H1 (cell line): ENCODE measurements around the gene TRIM31. TPM values are rescaled to one million over a fixed set of nuclear protein-coding genes. Genes with fewer than 3 reads are reported as not detected.
A peak's percentile ranks its signal among the peaks of the same experiment; 100 is the strongest.

Experiments used
- CTCF ChIA-PET: fragments of 300-600 bp; sonication (Branson Sonifier 250); formaldehyde crosslinking; loops from one replicate; lab custom pipeline; 2021; ENCODE audit not compliant: partially characterized antibody; lab: Charles Lee
- POLR2A ChIA-PET: fragments of 300-600 bp; sonication (Branson Sonifier 250); formaldehyde crosslinking; loops from one replicate; lab custom pipeline; 2021; ENCODE audit warnings: inconsistent platforms; ENCODE audit not compliant: partially characterized antibody; lab: Charles Lee
- DNase-seq, 2 experiments: peaks; one replicate each; pipeline versions ENCODE4 v3.0.0 to v3.0.0-alpha.2; 2010 to 2022; ENCODE audit warnings: low spot score in 2 of 2, low read depth in 1 of 2, mixed read lengths in 1 of 2
- FAIRE-seq: peaks from 2 replicates; lab custom pipeline; 2011; peaks lifted over from hg19 to GRCh38; lab: Jason Lieb, UNC
- H2AFZ ChIP-seq: 2 replicates; pipeline ENCODE4 v1.8.1; 2012; ENCODE audit warnings: low read length, inconsistent platforms
- H2AK5ac ChIP-seq: 2 replicates; pipeline ENCODE4 v1.6.1; 2013; ENCODE audit warnings: low read depth, low read length
- H2BK120ac ChIP-seq: replicated peaks from 2 replicates; pipeline ENCODE3; 2013; ENCODE audit warnings: low read depth, low read length, inconsistent platforms
- H2BK12ac ChIP-seq: 2 replicates; pipeline ENCODE4 v1.6.1; 2013; ENCODE audit warnings: low read depth, low read length
- H2BK15ac ChIP-seq: 2 replicates; pipeline ENCODE4 v1.6.1; 2013; ENCODE audit warnings: low read length
- H2BK20ac ChIP-seq: 2 replicates; pipeline ENCODE4 v1.6.1; 2013; ENCODE audit warnings: low read length
- H2BK5ac ChIP-seq: 2 replicates; pipeline ENCODE4 v1.6.1; 2013; ENCODE audit warnings: low read depth, low read length
- H3K14ac ChIP-seq: 2 replicates; pipeline ENCODE4 v1.6.1; 2013; ENCODE audit warnings: inconsistent platforms; ENCODE audit not compliant: insufficient read length
- H3K18ac ChIP-seq: 2 replicates; pipeline ENCODE4 v1.6.1; 2013; ENCODE audit warnings: low read length; ENCODE audit errors: extremely low read depth
- H3K23ac ChIP-seq: 2 replicates; pipeline ENCODE4 v1.6.1; 2013; ENCODE audit warnings: inconsistent platforms; ENCODE audit not compliant: insufficient read length
- H3K23me2 ChIP-seq: 2 replicates; pipeline ENCODE4 v1.6.1; 2013; ENCODE audit warnings: low read depth, low read length
- H3K27ac ChIP-seq: 2 replicates; pipeline ENCODE4 v1.6.1; 2011; ENCODE audit warnings: low read depth, low read length, inconsistent platforms
- H3K27me3 ChIP-seq, 4 experiments: replicated peaks in 1 of 4; 1 replicate in 1 of 4; 2 replicates in 3 of 4; pipeline versions ENCODE4 v1.6.1 to v1.8.1; 2011 to 2013; ENCODE audit warnings: low read length in 3 of 4, mild to moderate bottlenecking in 3 of 4, inconsistent platforms in 2 of 4, mixed read lengths in 2 of 4, moderate library complexity in 1 of 4; ENCODE audit not compliant: control insufficient read depth in 3 of 4, insufficient read depth in 3 of 4; ENCODE audit errors: extremely low read depth in 1 of 4
- H3K36me3 ChIP-seq, 4 experiments: 2 replicates each; pipeline versions ENCODE4 v1.6.1 to v1.8.1; 2011 to 2013; ENCODE audit warnings: mild to moderate bottlenecking in 4 of 4, low read length in 3 of 4, moderate library complexity in 2 of 4, control low read depth in 1 of 4, inconsistent platforms in 1 of 4; ENCODE audit not compliant: insufficient read depth in 4 of 4, control insufficient read depth in 2 of 4
- H3K4ac ChIP-seq: replicated peaks from 2 replicates; pipeline ENCODE3; 2013; ENCODE audit warnings: low read length, low read depth, mixed read lengths, inconsistent platforms; ENCODE audit not compliant: insufficient read length
- H3K4me1 ChIP-seq, 4 experiments: replicated peaks in 1 of 4; 1 replicate in 1 of 4; 2 replicates in 3 of 4; pipeline versions ENCODE4 v1.6.1 to v1.8.1; 2011 to 2013; ENCODE audit warnings: low read length in 3 of 4, inconsistent platforms in 2 of 4, mixed read lengths in 1 of 4; ENCODE audit not compliant: insufficient read depth in 4 of 4, control insufficient read depth in 3 of 4
- H3K4me2 ChIP-seq, 2 experiments: 2 replicates each; pipeline versions ENCODE4 v1.6.1 to v1.8.1; 2011 to 2013; ENCODE audit warnings: low read depth in 2 of 2, low read length in 2 of 2, control low read depth in 1 of 2, inconsistent platforms in 1 of 2, mild to moderate bottlenecking in 1 of 2; ENCODE audit not compliant: insufficient read depth in 1 of 2
- H3K4me3 ChIP-seq, 4 experiments: fragments of 200-600, 300-600 bp in 1 of 4; sonication (generic), shearing (Covaris generic), sonication (Bioruptor Twin) in 1 of 4; 2 replicates each; pipeline versions ENCODE4 v1.5.1 to v1.8.1; 2011 to 2016; ENCODE audit warnings: low read length in 4 of 4, low read depth in 3 of 4, control low read depth in 2 of 4, inconsistent platforms in 2 of 4, mild to moderate bottlenecking in 2 of 4, mixed read lengths in 1 of 4, moderate library complexity in 1 of 4; ENCODE audit not compliant: insufficient read depth in 2 of 4; ENCODE audit errors: extremely low read depth in 1 of 4
- H3K56ac ChIP-seq: replicated peaks from 2 replicates; pipeline ENCODE3; 2013; ENCODE audit warnings: low read depth, mild to moderate bottlenecking, mixed read lengths, low read length, inconsistent platforms; ENCODE audit not compliant: insufficient read length
- H3K79me1 ChIP-seq: 2 replicates; pipeline ENCODE4 v1.6.1; 2013; ENCODE audit warnings: low read depth, low read length, control low read depth
- H3K79me2 ChIP-seq, 2 experiments: 2 replicates each; pipeline versions ENCODE4 v1.6.1 to v1.8.1; 2012 to 2013; ENCODE audit warnings: low read length in 2 of 2, mild to moderate bottlenecking in 2 of 2, inconsistent platforms in 1 of 2; ENCODE audit not compliant: insufficient read depth in 2 of 2, control insufficient read depth in 1 of 2
- H3K9ac ChIP-seq, 4 experiments: replicated peaks in 1 of 4; 1 replicate in 1 of 4; 2 replicates in 3 of 4; pipeline versions ENCODE4 v1.6.1 to v1.8.1; 2011 to 2013; ENCODE audit warnings: low read depth in 3 of 4, low read length in 3 of 4, control low read depth in 2 of 4, mild to moderate bottlenecking in 2 of 4, moderate library complexity in 2 of 4, inconsistent platforms in 1 of 4; ENCODE audit errors: extremely low read depth in 1 of 4
- H3K9me3 ChIP-seq, 2 experiments: 2 replicates each; pipeline versions ENCODE4 v1.6.1 to v1.8.1; 2012 to 2013; ENCODE audit warnings: mild to moderate bottlenecking in 2 of 2, moderate library complexity in 2 of 2, control low read depth in 1 of 2, inconsistent platforms in 1 of 2, low read depth in 1 of 2, low read length in 1 of 2, mixed read lengths in 1 of 2; ENCODE audit not compliant: insufficient read depth in 2 of 2
- H4K20me1 ChIP-seq, 2 experiments: replicated peaks in 1 of 2; 2 replicates each; pipeline versions ENCODE3 to v1.8.1; 2011 to 2013; ENCODE audit warnings: inconsistent platforms in 2 of 2, low read length in 2 of 2, mild to moderate bottlenecking in 1 of 2; ENCODE audit not compliant: insufficient read depth in 2 of 2, control insufficient read depth in 1 of 2
- H4K5ac ChIP-seq: 2 replicates; pipeline ENCODE4 v1.6.1; 2013; ENCODE audit warnings: low read length, low read depth, mixed read lengths, inconsistent platforms; ENCODE audit not compliant: insufficient read length
- H4K8ac ChIP-seq: 2 replicates; pipeline ENCODE4 v1.8.0; 2013; ENCODE audit warnings: mild to moderate bottlenecking, moderate library complexity, low read length, inconsistent platforms; ENCODE audit not compliant: insufficient read depth; ENCODE audit errors: extremely low read depth
- H4K91ac ChIP-seq: replicated peaks from 2 replicates; pipeline ENCODE3; 2013; ENCODE audit warnings: low read length, mixed read lengths, inconsistent platforms; ENCODE audit not compliant: insufficient read length
- CBX5 ChIP-seq: fragments of 300-800, 300-1000 bp; sonication (generic); IDR thresholded peaks from 2 replicates; pipeline ENCODE4 v1.7.1; 2016; ENCODE audit warnings: antibody characterized with exemption, low read length, low read depth
- CTCF ChIP-seq, 3 experiments: IDR thresholded peaks; 1 replicate in 2 of 3; 2 replicates in 1 of 3; pipeline versions ENCODE4 v1.5.1 to v1.6.1; 2011; ENCODE audit warnings: low read length in 3 of 3, mild to moderate bottlenecking in 3 of 3, inconsistent platforms in 2 of 3, low read depth in 1 of 3, moderate library complexity in 1 of 3; ENCODE audit not compliant: insufficient read depth in 1 of 3; ENCODE audit errors: control extremely low read depth in 1 of 3
- EP300 ChIP-seq, 2 experiments: IDR thresholded peaks; 1 replicate in 1 of 2; 2 replicates in 1 of 2; pipeline ENCODE4 v1.6.1; 2011 to 2012; ENCODE audit warnings: low read depth in 2 of 2, low read length in 2 of 2, mild to moderate bottlenecking in 2 of 2, borderline replicate concordance in 1 of 2, inconsistent platforms in 1 of 2, moderate library complexity in 1 of 2
- NRF1 ChIP-seq: IDR thresholded peaks from 2 replicates; pipeline ENCODE4 v1.6.1; 2011; ENCODE audit warnings: mild to moderate bottlenecking, low read depth, low read length, improper control_type of control experiment
- POU5F1 ChIP-seq: IDR thresholded peaks from 2 replicates; pipeline ENCODE4 v1.6.1; 2011; ENCODE audit warnings: low read depth, mild to moderate bottlenecking, low read length, moderate library complexity
- RBBP5 ChIP-seq: IDR thresholded peaks from 2 replicates; pipeline ENCODE4 v1.7.1; 2012; ENCODE audit warnings: low read depth, mild to moderate bottlenecking, inconsistent platforms, low read length, moderate library complexity, borderline replicate concordance
- ZNF274 ChIP-seq: IDR thresholded peaks from 2 replicates; pipeline ENCODE4 v1.7.0; 2012; ENCODE audit warnings: low read length, borderline replicate concordance; ENCODE audit errors: extremely low read depth
- WGBS, 2 experiments: shearing (Covaris generic) in 1 of 2; methylation state at CpG; one replicate each; pipeline versions ENCODE4 v1.1.6 to v1.1.7; 2013 to 2015; ENCODE audit warnings: low lambda C conversion rate in 2 of 2, mixed read lengths in 2 of 2, inconsistent platforms in 1 of 2, low coverage in 1 of 2, missing lambda C conversion rate in 1 of 2; ENCODE audit not compliant: insufficient replicate concordance in 2 of 2, insufficient coverage in 1 of 2, insufficient read length in 1 of 2; ENCODE audit errors: extremely low coverage in 1 of 2, missing lambda C conversion rate in 1 of 2; 5-methylcytosine and 5-hydroxymethylcytosine counted together
- polyA plus RNA-seq, 7 experiments: library from polyadenylated mRNA; depleted of rRNA in 3 of 7; stranded (reverse) in 5 of 7; unstranded in 2 of 7; fragments of >200 nt in 5 of 7; fragments of 200-250 nt in 2 of 7; gene quantifications; 1 replicate in 5 of 7; 2 replicates in 1 of 7; 4 replicates in 1 of 7; pipeline versions ENCODE4 v1.2.1 to v1.2.3, GENCODE V29; 2011 to 2013; ENCODE audit warnings: missing spikeins in 2 of 7, mixed read lengths in 2 of 7
- total RNA-seq: library from RNA; stranded (reverse); fragmentation: NEBNext Ultra II Directional; extraction: Animal tissue kit (Norgen Biotek cat#: 25700); gene quantifications from 2 replicates; pipeline ENCODE4 v1.2.1, GENCODE V29; 2021

TRIM31 gene
- total and polyA plus RNA-seq, 2 of the 8 experiments (the other 6 are each of a cell fraction or from before 2014, with no cell fraction given), result not detected

GRCh38 chr6:30100154-30100553 lies 12.7 kb downstream of the TRIM31 start:
- H3K4ac ChIP-seq, result no peak overlapping the region
- H2BK120ac ChIP-seq, result no peak overlapping the region
- POLR2A ChIA-PET, result interaction anchor here (0.6 to 1.3 kb wide), 2 partner anchors 26 to 1061 kb away, joined by 3 read pairs; no protein-coding TSS in a partner anchor
- H3K36me3 ChIP-seq, result no peaks in the 10 kb centered on the region
- no peak overlapping the region for H2BK5ac ChIP-seq
- FAIRE-seq, result no peak
- no peak overlapping the region for H3K56ac ChIP-seq
- 24% methylated on average over 8 of the region's 8 CpGs; no CpG with 5 or more reads in 1 of the 2 experiments for WGBS, 2 experiments
- no peak overlapping the region for H2AFZ ChIP-seq
- no peaks in the 10 kb centered on the region for H3K79me1 ChIP-seq
- H3K4me3 ChIP-seq, result peak overlapping the region; percentile 36 to 65 (median 44); a peak in 5 of 8 replicates
- H2BK15ac ChIP-seq, result peak overlapping the region; percentile 67; the same call in 1 of the 2 replicates
- H3K27me3 ChIP-seq, result peaks cover 32 to 71% (median 64%) of the 10 kb centered on the region in 4 experiments
- no peak overlapping the region; the same call in 1 of the 2 replicates for H2BK12ac ChIP-seq
- H2BK20ac ChIP-seq, result no peak overlapping the region
- H3K9me3 ChIP-seq, result no peaks in the 10 kb centered on the region
- no peak overlapping the region for H3K14ac ChIP-seq
- H3K18ac ChIP-seq, result no peak overlapping the region; the same call in 1 of the 2 replicates
- no peak overlapping the region for H3K23ac ChIP-seq
- H4K5ac ChIP-seq, result no peak overlapping the region
- H3K27ac ChIP-seq, result no peak overlapping the region
- no peak overlapping the region for H3K9ac ChIP-seq
- H3K4me2 ChIP-seq, result peak overlapping the region; percentile 69 to 79
- DNase-seq, result no peak
- H3K23me2 ChIP-seq, result peaks cover 10% of the 10 kb centered on the region
- no peaks in the 10 kb centered on the region for H3K79me2 ChIP-seq
- H4K20me1 ChIP-seq, result no peaks in the 10 kb centered on the region
- TF ChIP-seq RBBP5, result no peak
- no peak for TF ChIP-seq ZNF274
- TF ChIP-seq NRF1, result no peak
- TF ChIP-seq POU5F1, result no peak
- TF ChIP-seq EP300 (IDR thresholded peaks at IDR 0.05; ENCODE audit: borderline replicate concordance in 1 of 2, low read depth in 2 of 2, low read length in 2 of 2), result no peak
- TF ChIP-seq CBX5, result no peak
- no peak for TF ChIP-seq CTCF (IDR thresholded peaks at IDR 0.05; ENCODE audit: control extremely low read depth in 1 of 3, insufficient read depth in 1 of 3, low read depth in 1 of 3, low read length in 3 of 3)
- H4K8ac ChIP-seq, result no peak overlapping the region
- H4K91ac ChIP-seq, result no peak overlapping the region
- CTCF ChIA-PET, result interaction anchor here (3.5 kb wide), 1 partner anchor 31 kb away, joined by 17 read pairs; no protein-coding TSS in a partner anchor
- H2AK5ac ChIP-seq, result no peak overlapping the region
- H3K4me1 ChIP-seq, result peaks cover 3 to 15% (median 9%) of the 10 kb centered on the region in 4 experiments; a peak in 6 of 7 replicates
